H1 (cell line): ENCODE data around the gene CCDC171. TPM values are rescaled to one million over a fixed set of nuclear protein-coding genes. Genes with fewer than 3 reads are reported as not detected.

Experiments
- CTCF ChIA-PET: fragments of 300-600 bp; sonication (Branson Sonifier 250); formaldehyde crosslinking; loops from one replicate; lab custom pipeline; 2021; ENCODE audit not compliant: partially characterized antibody; lab: Charles Lee
- POLR2A ChIA-PET: fragments of 300-600 bp; sonication (Branson Sonifier 250); formaldehyde crosslinking; loops from one replicate; lab custom pipeline; 2021; ENCODE audit warnings: inconsistent platforms; ENCODE audit not compliant: partially characterized antibody; lab: Charles Lee
- DNase-seq, 2 experiments: peaks; one replicate each; pipeline versions ENCODE4 v3.0.0 to v3.0.0-alpha.2; 2010 to 2022; ENCODE audit warnings: low spot score in 2 of 2, low read depth in 1 of 2, mixed read lengths in 1 of 2
- FAIRE-seq: peaks from 2 replicates; lab custom pipeline; 2011; peaks lifted over from hg19 to GRCh38; lab: Jason Lieb, UNC
- H2AFZ ChIP-seq: 2 replicates; pipeline ENCODE4 v1.8.1; 2012; ENCODE audit warnings: low read length, inconsistent platforms
- H2AK5ac ChIP-seq: 2 replicates; pipeline ENCODE4 v1.6.1; 2013; ENCODE audit warnings: low read depth, low read length
- H2BK120ac ChIP-seq: replicated peaks from 2 replicates; pipeline ENCODE3; 2013; ENCODE audit warnings: low read depth, low read length, inconsistent platforms
- H2BK12ac ChIP-seq: 2 replicates; pipeline ENCODE4 v1.6.1; 2013; ENCODE audit warnings: low read depth, low read length
- H2BK15ac ChIP-seq: 2 replicates; pipeline ENCODE4 v1.6.1; 2013; ENCODE audit warnings: low read length
- H2BK20ac ChIP-seq: 2 replicates; pipeline ENCODE4 v1.6.1; 2013; ENCODE audit warnings: low read length
- H2BK5ac ChIP-seq: 2 replicates; pipeline ENCODE4 v1.6.1; 2013; ENCODE audit warnings: low read depth, low read length
- H3K14ac ChIP-seq: 2 replicates; pipeline ENCODE4 v1.6.1; 2013; ENCODE audit warnings: inconsistent platforms; ENCODE audit not compliant: insufficient read length
- H3K18ac ChIP-seq: 2 replicates; pipeline ENCODE4 v1.6.1; 2013; ENCODE audit warnings: low read length; ENCODE audit errors: extremely low read depth
- H3K23ac ChIP-seq: 2 replicates; pipeline ENCODE4 v1.6.1; 2013; ENCODE audit warnings: inconsistent platforms; ENCODE audit not compliant: insufficient read length
- H3K23me2 ChIP-seq: 2 replicates; pipeline ENCODE4 v1.6.1; 2013; ENCODE audit warnings: low read depth, low read length
- H3K27ac ChIP-seq: 2 replicates; pipeline ENCODE4 v1.6.1; 2011; ENCODE audit warnings: low read depth, low read length, inconsistent platforms
- H3K27me3 ChIP-seq, 4 experiments: replicated peaks in 1 of 4; 1 replicate in 1 of 4; 2 replicates in 3 of 4; pipeline versions ENCODE4 v1.6.1 to v1.8.1; 2011 to 2013; ENCODE audit warnings: low read length in 3 of 4, mild to moderate bottlenecking in 3 of 4, inconsistent platforms in 2 of 4, mixed read lengths in 2 of 4, moderate library complexity in 1 of 4; ENCODE audit not compliant: control insufficient read depth in 3 of 4, insufficient read depth in 3 of 4; ENCODE audit errors: extremely low read depth in 1 of 4
- H3K36me3 ChIP-seq, 4 experiments: 2 replicates each; pipeline versions ENCODE4 v1.6.1 to v1.8.1; 2011 to 2013; ENCODE audit warnings: mild to moderate bottlenecking in 4 of 4, low read length in 3 of 4, moderate library complexity in 2 of 4, control low read depth in 1 of 4, inconsistent platforms in 1 of 4; ENCODE audit not compliant: insufficient read depth in 4 of 4, control insufficient read depth in 2 of 4
- H3K4ac ChIP-seq: replicated peaks from 2 replicates; pipeline ENCODE3; 2013; ENCODE audit warnings: low read length, low read depth, mixed read lengths, inconsistent platforms; ENCODE audit not compliant: insufficient read length
- H3K4me1 ChIP-seq, 4 experiments: replicated peaks in 1 of 4; 1 replicate in 1 of 4; 2 replicates in 3 of 4; pipeline versions ENCODE4 v1.6.1 to v1.8.1; 2011 to 2013; ENCODE audit warnings: low read length in 3 of 4, inconsistent platforms in 2 of 4, mixed read lengths in 1 of 4; ENCODE audit not compliant: insufficient read depth in 4 of 4, control insufficient read depth in 3 of 4
- H3K4me2 ChIP-seq, 2 experiments: 2 replicates each; pipeline versions ENCODE4 v1.6.1 to v1.8.1; 2011 to 2013; ENCODE audit warnings: low read depth in 2 of 2, low read length in 2 of 2, control low read depth in 1 of 2, inconsistent platforms in 1 of 2, mild to moderate bottlenecking in 1 of 2; ENCODE audit not compliant: insufficient read depth in 1 of 2
- H3K4me3 ChIP-seq, 4 experiments: fragments of 200-600, 300-600 bp in 1 of 4; sonication (generic), shearing (Covaris generic), sonication (Bioruptor Twin) in 1 of 4; 2 replicates each; pipeline versions ENCODE4 v1.5.1 to v1.8.1; 2011 to 2016; ENCODE audit warnings: low read length in 4 of 4, low read depth in 3 of 4, control low read depth in 2 of 4, inconsistent platforms in 2 of 4, mild to moderate bottlenecking in 2 of 4, mixed read lengths in 1 of 4, moderate library complexity in 1 of 4; ENCODE audit not compliant: insufficient read depth in 2 of 4; ENCODE audit errors: extremely low read depth in 1 of 4
- H3K56ac ChIP-seq: replicated peaks from 2 replicates; pipeline ENCODE3; 2013; ENCODE audit warnings: low read depth, mild to moderate bottlenecking, mixed read lengths, low read length, inconsistent platforms; ENCODE audit not compliant: insufficient read length
- H3K79me1 ChIP-seq: 2 replicates; pipeline ENCODE4 v1.6.1; 2013; ENCODE audit warnings: low read depth, low read length, control low read depth
- H3K79me2 ChIP-seq, 2 experiments: 2 replicates each; pipeline versions ENCODE4 v1.6.1 to v1.8.1; 2012 to 2013; ENCODE audit warnings: low read length in 2 of 2, mild to moderate bottlenecking in 2 of 2, inconsistent platforms in 1 of 2; ENCODE audit not compliant: insufficient read depth in 2 of 2, control insufficient read depth in 1 of 2
- H3K9ac ChIP-seq, 4 experiments: replicated peaks in 1 of 4; 1 replicate in 1 of 4; 2 replicates in 3 of 4; pipeline versions ENCODE4 v1.6.1 to v1.8.1; 2011 to 2013; ENCODE audit warnings: low read depth in 3 of 4, low read length in 3 of 4, control low read depth in 2 of 4, mild to moderate bottlenecking in 2 of 4, moderate library complexity in 2 of 4, inconsistent platforms in 1 of 4; ENCODE audit errors: extremely low read depth in 1 of 4
- H3K9me3 ChIP-seq, 2 experiments: 2 replicates each; pipeline versions ENCODE4 v1.6.1 to v1.8.1; 2012 to 2013; ENCODE audit warnings: mild to moderate bottlenecking in 2 of 2, moderate library complexity in 2 of 2, control low read depth in 1 of 2, inconsistent platforms in 1 of 2, low read depth in 1 of 2, low read length in 1 of 2, mixed read lengths in 1 of 2; ENCODE audit not compliant: insufficient read depth in 2 of 2
- H4K20me1 ChIP-seq, 2 experiments: replicated peaks in 1 of 2; 2 replicates each; pipeline versions ENCODE3 to v1.8.1; 2011 to 2013; ENCODE audit warnings: inconsistent platforms in 2 of 2, low read length in 2 of 2, mild to moderate bottlenecking in 1 of 2; ENCODE audit not compliant: insufficient read depth in 2 of 2, control insufficient read depth in 1 of 2
- H4K5ac ChIP-seq: 2 replicates; pipeline ENCODE4 v1.6.1; 2013; ENCODE audit warnings: low read length, low read depth, mixed read lengths, inconsistent platforms; ENCODE audit not compliant: insufficient read length
- H4K8ac ChIP-seq: 2 replicates; pipeline ENCODE4 v1.8.0; 2013; ENCODE audit warnings: mild to moderate bottlenecking, moderate library complexity, low read length, inconsistent platforms; ENCODE audit not compliant: insufficient read depth; ENCODE audit errors: extremely low read depth
- H4K91ac ChIP-seq: replicated peaks from 2 replicates; pipeline ENCODE3; 2013; ENCODE audit warnings: low read length, mixed read lengths, inconsistent platforms; ENCODE audit not compliant: insufficient read length
- ASH2L ChIP-seq: fragments of 200-600, 300-600 bp; sonication (generic); IDR thresholded peaks from one replicate; pipeline ENCODE4 v1.7.1; 2017; ENCODE audit warnings: low read length
- CEBPB ChIP-seq: IDR thresholded peaks from 2 replicates; pipeline ENCODE4 v1.6.1; 2012; ENCODE audit warnings: low read depth, low read length
- CHD2 ChIP-seq: IDR thresholded peaks from 2 replicates; pipeline ENCODE4 v1.6.1; 2012; ENCODE audit warnings: low read length, improper control_type of control experiment
- HDAC2 ChIP-seq, 2 experiments: fragments of 300-600 bp in 1 of 2; sonication (generic) in 1 of 2; IDR thresholded peaks; 2 replicates each; pipeline ENCODE4 v1.6.1; 2011 to 2012; ENCODE audit warnings: low read depth in 2 of 2, low read length in 2 of 2, mild to moderate bottlenecking in 2 of 2, moderate library complexity in 2 of 2, borderline replicate concordance in 1 of 2, inconsistent platforms in 1 of 2
- RNF2 ChIP-seq: fragments of 200-900, 300-1000 bp; sonication (generic); IDR thresholded peaks from 2 replicates; pipeline ENCODE4 v1.7.1; 2016; ENCODE audit warnings: borderline replicate concordance, low read depth, mild to moderate bottlenecking, antibody characterized with exemption, low read length; ENCODE audit not compliant: poor library complexity, severe bottlenecking; ENCODE audit errors: missing control alignments
- WGBS, 2 experiments: shearing (Covaris generic) in 1 of 2; methylation state at CpG; one replicate each; pipeline versions ENCODE4 v1.1.6 to v1.1.7; 2013 to 2015; ENCODE audit warnings: low lambda C conversion rate in 2 of 2, mixed read lengths in 2 of 2, inconsistent platforms in 1 of 2, low coverage in 1 of 2, missing lambda C conversion rate in 1 of 2; ENCODE audit not compliant: insufficient replicate concordance in 2 of 2, insufficient coverage in 1 of 2, insufficient read length in 1 of 2; ENCODE audit errors: extremely low coverage in 1 of 2, missing lambda C conversion rate in 1 of 2; 5-methylcytosine and 5-hydroxymethylcytosine counted together
- polyA plus RNA-seq, 7 experiments: library from polyadenylated mRNA; depleted of rRNA in 3 of 7; stranded (reverse) in 5 of 7; unstranded in 2 of 7; fragments of >200 nt in 5 of 7; fragments of 200-250 nt in 2 of 7; gene quantifications; 1 replicate in 5 of 7; 2 replicates in 1 of 7; 4 replicates in 1 of 7; pipeline versions ENCODE4 v1.2.1 to v1.2.3, GENCODE V29; 2011 to 2013; ENCODE audit warnings: missing spikeins in 2 of 7, mixed read lengths in 2 of 7
- total RNA-seq: library from RNA; stranded (reverse); fragmentation: NEBNext Ultra II Directional; extraction: Animal tissue kit (Norgen Biotek cat#: 25700); gene quantifications from 2 replicates; pipeline ENCODE4 v1.2.1, GENCODE V29; 2021

Gene CCDC171
- total and polyA plus RNA-seq, 2 of the 8 experiments (the other 6 are each of a cell fraction or from before 2014, with no cell fraction given): 0.83 to 2.3 TPM

- FAIRE-seq (no peak), DNase-seq (no peak)
- H3K27ac ChIP-seq: no peak overlapping the region
- H3K9ac ChIP-seq: no peak overlapping the region
- H2BK120ac ChIP-seq: no peak overlapping the region
- H3K79me1 ChIP-seq: no peaks in the 10 kb centered on the region
- H3K4me3 ChIP-seq: no peak overlapping the region
- no peak for TF ChIP-seq CHD2
- no peak for TF ChIP-seq RNF2
- no peak for TF ChIP-seq HDAC2 (IDR thresholded peaks at IDR 0.05; ENCODE audit: borderline replicate concordance in 1 of 2, low read depth in 2 of 2, low read length in 2 of 2)
- TF ChIP-seq ASH2L: no peak
- TF ChIP-seq CEBPB: no peak
- H4K20me1 ChIP-seq: no peaks in the 10 kb centered on the region
- H3K4me1 ChIP-seq: peaks cover 0 to under 1% (median 0%) of the 10 kb centered on the region in 4 experiments; a peak in 1 of 7 replicates
- CTCF ChIA-PET: interaction anchor here (0.8 to 1.7 kb wide), 6 partner anchors 9 to 54 kb away, joined by 3 to 6 read pairs (median 4); no protein-coding TSS in a partner anchor
- no peak overlapping the region for H2BK5ac ChIP-seq
- H3K36me3 ChIP-seq: no peaks in the 10 kb centered on the region
- H3K9me3 ChIP-seq: no peaks in the 10 kb centered on the region; a peak in 1 of 4 replicates
- H2BK20ac ChIP-seq: no peak overlapping the region
- H3K18ac ChIP-seq: no peak overlapping the region
- H2BK15ac ChIP-seq: no peak overlapping the region
- POLR2A ChIA-PET: no interaction called here
- H4K8ac ChIP-seq: no peak overlapping the region
- no peaks in the 10 kb centered on the region for H3K27me3 ChIP-seq
- no peak overlapping the region for H3K14ac ChIP-seq
- H2AFZ ChIP-seq: no peak overlapping the region
- H4K5ac ChIP-seq: no peak overlapping the region
- no peak overlapping the region for H2AK5ac ChIP-seq
- no peaks in the 10 kb centered on the region for H3K79me2 ChIP-seq
- no peaks in the 10 kb centered on the region for H3K23me2 ChIP-seq
- H3K23ac ChIP-seq: no peak overlapping the region
- no peak overlapping the region for H2BK12ac ChIP-seq
- 87% methylated on average over 5 of the region's 5 CpGs; no CpG with 5 or more reads in 1 of the 2 experiments for WGBS, 2 experiments
- H3K4ac ChIP-seq: no peak overlapping the region
- no peak overlapping the region for H4K91ac ChIP-seq
- H3K4me2 ChIP-seq: no peak overlapping the region
- no peak overlapping the region for H3K56ac ChIP-seq
Measured at GRCh38 chr9:15717290-15717967, 164.6 kb downstream of the CCDC171 start.
